ENCODE measurements around the gene HK3.
"Not testable (repeated sequence)": the region's sequence is repeated elsewhere in the genome, so short reads cannot be mapped to it uniquely, and the experiment has no call there.

The HK3 gene

GRCh38 chr5:176881816-176882566, 17.2 kb downstream of the HK3 start:
- DNase-seq = no peak

DNA sequence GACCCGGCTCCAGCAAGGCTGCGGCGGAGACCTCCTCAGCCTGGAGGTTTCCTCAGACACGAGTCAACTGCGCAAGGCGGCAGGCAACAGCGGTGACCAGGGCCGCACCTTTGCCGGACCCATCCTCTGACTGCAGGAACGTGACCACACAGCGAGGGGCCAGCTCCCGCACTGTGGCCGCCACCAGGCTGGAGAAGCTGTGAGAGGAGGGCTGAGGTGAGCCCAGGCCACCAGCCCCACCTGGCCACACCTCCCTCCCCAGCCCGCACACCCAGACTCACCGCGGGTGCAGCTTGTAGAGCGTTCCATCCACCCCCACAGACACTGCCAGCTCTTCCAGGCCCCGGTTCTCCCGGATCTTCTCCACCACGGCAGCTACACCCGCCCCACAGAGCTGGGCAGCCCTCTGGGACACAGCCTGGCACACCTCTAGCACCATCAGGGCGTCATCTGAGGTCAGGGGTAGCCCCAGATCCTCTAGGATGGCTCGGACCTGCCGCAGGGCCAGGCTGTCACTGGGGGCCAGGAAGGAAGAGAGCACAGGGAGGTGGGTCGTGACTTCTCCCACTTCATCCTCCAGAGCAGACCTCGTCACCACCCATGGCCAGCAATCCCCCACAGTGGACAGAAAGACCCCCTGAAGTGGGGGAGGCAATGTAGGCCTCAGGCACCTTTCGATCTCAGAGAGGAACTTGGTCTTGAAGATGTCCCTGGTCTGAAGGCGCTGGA, 18.0 kb downstream of the HK3 start:
- DNase-seq = no peak

- no peak for DNase-seq
Measured at GRCh38 chr5:176880366-176881020, 18.7 kb downstream of the HK3 start.

DNA sequence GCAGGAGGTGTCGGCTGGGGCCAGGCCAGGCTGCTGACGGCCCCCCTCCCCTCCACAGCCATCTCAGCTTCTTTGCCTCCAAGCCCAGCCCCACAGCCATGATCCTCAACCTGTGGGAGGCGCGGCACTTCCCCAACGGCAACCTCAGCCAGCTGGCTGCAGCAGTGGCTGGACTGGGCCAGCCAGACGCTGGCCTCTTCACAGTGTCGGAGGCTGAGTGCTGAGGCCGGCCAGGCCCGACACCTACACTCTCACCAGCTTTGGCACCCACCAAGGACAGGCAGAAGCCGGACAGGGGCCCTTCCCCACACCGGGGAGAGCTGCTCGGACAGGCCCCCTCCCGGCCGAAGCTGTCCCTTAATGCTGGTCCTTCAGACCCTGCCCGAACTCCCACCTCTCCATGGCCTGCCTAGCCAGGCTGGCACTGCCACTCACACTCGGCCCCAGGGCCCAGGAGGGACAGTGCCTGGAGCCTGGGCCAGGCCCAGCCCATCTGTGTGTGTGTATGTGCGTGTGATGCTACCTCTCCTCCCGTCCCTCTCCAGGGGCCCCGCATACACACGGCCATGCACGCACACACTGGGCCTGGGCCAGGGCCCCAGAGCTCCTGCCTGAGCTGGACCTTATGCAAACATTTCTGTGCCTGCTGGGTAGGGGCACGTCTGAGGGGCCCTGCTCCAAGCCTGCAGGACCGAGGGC, 19.3 kb downstream of the HK3 start:
- DNase-seq = no peak

- no peak for DNase-seq
Measured at GRCh38 chr5:176878906-176879662, 20.1 kb downstream of the HK3 start.

DNA sequence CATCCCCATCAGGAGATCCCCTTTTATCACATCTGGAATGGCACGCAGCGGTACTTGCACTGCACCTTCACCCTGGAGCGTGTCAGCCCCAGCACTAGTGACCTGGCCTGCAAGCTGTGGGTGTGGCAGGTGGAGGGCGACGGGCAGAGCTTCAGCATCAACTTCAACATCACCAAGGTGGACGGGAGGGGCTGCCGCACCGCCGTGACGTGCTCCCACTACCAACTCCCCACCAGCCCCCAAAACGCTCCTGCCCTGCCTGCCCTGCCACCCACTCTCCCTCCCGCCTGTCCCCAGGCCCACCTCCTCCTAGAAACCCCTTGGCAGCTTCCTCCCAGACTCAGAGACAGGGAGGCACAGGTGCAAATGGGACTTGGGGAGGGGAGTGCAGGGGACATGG, 20.7 kb downstream of the HK3 start:
- no peak for DNase-seq

- DNase-seq = no peak
Measured at GRCh38 chr5:176877793-176878331, 21.3 kb downstream of the HK3 start.

DNA sequence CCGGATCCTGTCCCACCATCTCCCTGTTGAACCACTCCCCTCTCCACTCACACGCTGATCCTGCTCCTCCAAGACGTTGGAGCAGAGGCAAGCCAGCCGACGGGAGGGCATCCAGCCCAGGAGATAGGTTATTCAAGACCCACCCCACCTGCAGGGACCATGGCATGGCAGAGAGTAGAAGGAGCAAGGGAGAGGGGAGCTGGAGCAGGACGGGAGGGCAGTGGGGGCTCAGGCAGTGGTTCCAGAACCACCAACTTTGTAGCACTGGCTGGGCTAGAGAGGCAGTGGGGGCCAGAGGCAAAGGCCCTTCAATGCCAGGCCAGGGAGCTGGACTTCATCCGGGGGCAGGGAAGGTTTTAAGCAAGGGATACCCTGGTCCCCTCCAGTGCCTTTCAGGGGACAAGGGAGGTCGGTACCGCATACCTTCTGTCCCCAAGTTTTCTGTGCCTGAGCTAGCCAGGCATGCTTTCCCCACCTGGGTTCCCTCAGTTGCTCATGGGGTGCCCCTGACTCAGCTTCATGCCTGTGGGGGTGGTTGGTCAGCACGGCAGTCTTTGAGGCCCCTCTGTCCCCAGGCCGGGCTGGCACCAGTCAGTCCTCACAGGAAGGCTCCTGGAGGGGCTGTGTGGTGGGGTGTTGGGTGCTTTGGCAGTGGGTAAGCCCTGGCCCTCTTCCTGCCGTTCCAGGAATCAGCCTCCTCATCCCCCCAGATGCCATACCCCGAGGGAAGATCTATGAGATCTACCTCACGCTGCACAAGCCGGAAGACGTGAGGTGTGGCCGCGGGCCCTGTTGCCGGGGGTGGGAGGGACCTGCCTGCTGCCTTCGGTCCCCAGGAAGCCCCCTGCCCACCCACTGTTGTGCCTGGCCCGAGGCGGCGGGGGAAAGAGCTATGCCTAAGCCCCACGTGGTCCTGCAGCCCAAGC, 22.4 kb downstream of the HK3 start:
- DNase-seq = no peak

- no peak for DNase-seq
Measured at GRCh38 chr5:176875783-176876505, 23.2 kb downstream of the HK3 start.

GRCh38 chr5:176875014-176875550, 24.1 kb downstream of the HK3 start:
- no peak for DNase-seq

- DNase-seq = no peak
Measured at GRCh38 chr5:176874198-176874780, 24.9 kb downstream of the HK3 start.

DNA sequence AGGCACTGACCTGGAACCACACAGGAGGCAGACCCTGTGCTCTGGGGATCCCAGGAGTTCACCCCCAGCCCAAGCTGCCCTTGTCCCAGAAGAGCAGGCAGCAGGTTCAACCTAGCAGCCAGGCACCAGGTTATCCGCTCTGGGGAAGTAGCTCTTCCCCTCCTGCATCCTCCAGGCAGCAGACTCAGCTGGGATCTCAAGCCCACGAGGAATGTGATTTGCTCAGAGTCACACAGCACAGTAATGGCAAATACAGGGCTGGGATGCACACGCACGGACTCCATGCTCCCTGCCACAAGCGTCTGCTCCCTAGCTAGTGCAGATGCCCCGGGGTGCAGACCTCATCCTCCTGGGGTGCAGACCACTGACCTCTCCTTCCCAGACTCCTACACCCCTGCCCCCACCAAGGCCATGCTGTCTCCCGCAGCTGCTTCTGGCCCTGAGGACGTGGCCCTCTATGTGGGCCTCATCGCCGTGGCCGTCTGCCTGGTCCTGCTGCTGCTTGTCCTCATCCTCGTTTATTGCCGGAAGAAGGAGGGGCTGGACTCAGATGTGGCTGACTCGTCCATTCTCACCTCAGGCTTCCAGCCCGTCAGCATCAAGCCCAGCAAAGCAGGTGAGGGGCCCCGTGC, 25.5 kb downstream of the HK3 start:
- DNase-seq = no peak

- DNase-seq = not testable (repeated sequence)
Measured at GRCh38 chr5:176873011-176873410, 26.1 kb downstream of the HK3 start.

DNA sequence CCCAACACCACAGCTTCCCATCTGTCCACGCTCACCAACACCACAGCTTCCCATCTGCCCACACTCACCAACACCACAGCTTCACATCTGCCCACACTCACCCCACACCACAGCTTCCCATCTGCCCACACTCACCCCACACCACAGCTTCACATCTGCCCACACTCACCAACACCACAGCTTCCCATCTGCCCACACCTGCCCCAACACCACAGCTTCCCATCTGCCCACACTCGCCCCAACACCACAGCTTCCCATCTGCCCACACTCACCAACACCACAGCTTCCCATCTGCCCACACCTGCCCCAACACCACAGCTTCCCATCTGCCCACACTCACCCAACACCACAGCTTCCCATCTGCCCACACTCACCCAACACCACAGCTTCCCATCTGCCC, 26.6 kb downstream of the HK3 start:
- DNase-seq = not testable (repeated sequence)

DNA sequence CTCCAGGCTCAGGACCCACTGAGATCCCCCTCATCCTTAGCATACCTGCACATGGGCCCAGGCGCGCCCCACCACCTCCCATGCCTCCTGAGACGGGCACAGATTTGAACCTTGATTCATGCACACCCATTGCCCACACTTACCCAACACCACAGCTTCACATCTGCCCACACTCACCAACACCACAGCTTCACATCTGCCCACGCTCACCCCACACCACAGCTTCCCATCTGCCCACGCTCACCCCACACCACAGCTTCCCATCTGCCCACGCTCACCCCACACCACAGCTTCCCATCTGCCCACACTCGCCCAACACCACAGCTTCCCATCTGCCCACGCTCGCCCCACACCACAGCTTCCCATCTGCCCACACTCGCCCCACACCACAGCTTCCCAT, 28.5 kb downstream of the HK3 start:
- not testable (repeated sequence) for DNase-seq

DNA sequence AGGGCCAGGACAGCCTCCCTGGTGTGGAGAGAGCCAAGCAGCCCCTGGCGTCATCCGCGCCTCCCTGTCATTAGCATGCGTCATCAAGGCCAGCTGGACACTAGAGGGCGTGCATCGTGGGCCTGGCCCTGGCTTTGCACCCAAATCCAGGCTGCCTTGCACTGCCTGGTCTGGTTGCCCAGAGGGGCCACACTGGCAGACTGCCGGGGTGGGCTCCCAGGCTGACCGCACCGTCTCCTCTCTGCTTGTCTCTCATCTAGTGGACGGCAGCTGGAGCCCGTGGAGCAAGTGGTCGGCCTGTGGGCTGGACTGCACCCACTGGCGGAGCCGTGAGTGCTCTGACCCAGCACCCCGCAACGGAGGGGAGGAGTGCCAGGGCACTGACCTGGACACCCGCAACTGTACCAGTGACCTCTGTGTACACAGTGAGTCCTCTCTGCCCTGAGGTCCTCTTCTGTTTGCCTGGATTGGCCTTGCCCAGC, 29.0 kb downstream of the HK3 start:
- no peak for DNase-seq

- DNase-seq = no peak
Measured at GRCh38 chr5:176869501-176870109, 29.5 kb downstream of the HK3 start.

DNA sequence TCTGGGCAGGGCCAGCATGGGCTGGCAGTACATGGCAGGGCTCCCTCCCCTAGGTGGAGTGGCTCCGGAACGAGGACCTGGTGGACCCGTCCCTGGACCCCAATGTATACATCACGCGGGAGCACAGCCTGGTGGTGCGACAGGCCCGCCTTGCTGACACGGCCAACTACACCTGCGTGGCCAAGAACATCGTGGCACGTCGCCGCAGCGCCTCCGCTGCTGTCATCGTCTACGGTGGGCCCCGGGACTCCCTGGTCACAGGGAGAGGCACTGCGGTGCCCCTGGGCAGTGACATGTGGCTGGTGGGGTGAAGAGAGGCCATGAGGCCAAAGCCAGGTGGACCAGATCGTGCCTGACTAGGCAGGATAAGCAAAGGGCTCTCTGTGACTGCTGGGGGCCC, 30.4 kb downstream of the HK3 start:
- DNase-seq = no peak

- no peak for DNase-seq
Measured at GRCh38 chr5:176868126-176868525, 31.0 kb downstream of the HK3 start.

Measured in NCI-H1092 (cell line).